ENCODE data around the gene CAMK2N1.

The CAMK2N1 gene

GRCh38 chr1:20477348-20478056 lies 8.5 kb downstream of the CAMK2N1 start:
- no peak for DNase-seq

GRCh38 chr1:20476265-20477038 lies 9.6 kb downstream of the CAMK2N1 start:
- no peak for DNase-seq

- no peak for DNase-seq
These were observed 11.0 kb downstream of the CAMK2N1 start for GRCh38 chr1:20474996-20475395.

GRCh38 chr1:20474333-20474975 lies 11.6 kb downstream of the CAMK2N1 start:
- no peak for DNase-seq

- DNase-seq: no peak
These were observed 12.1 kb downstream of the CAMK2N1 start for GRCh38 chr1:20473894-20474293.

GRCh38 chr1:20472860-20473711 lies 12.9 kb downstream of the CAMK2N1 start:
- DNase-seq: no peak

- DNase-seq: no peak
These were observed 13.9 kb downstream of the CAMK2N1 start for GRCh38 chr1:20472121-20472520.

- DNase-seq: no peak
These were observed 15.8 kb downstream of the CAMK2N1 start for GRCh38 chr1:20470194-20470593.

GRCh38 chr1:20469406-20470076 lies 16.5 kb downstream of the CAMK2N1 start:
- no peak for DNase-seq

- DNase-seq: no peak
These were observed 19.7 kb downstream of the CAMK2N1 start for GRCh38 chr1:20466273-20466672.

GRCh38 chr1:20465187-20465586 lies 20.8 kb downstream of the CAMK2N1 start:
- DNase-seq: no peak

- no peak for DNase-seq
These were observed 22.5 kb downstream of the CAMK2N1 start for GRCh38 chr1:20463502-20463901.

- no peak for DNase-seq
These were observed 23.6 kb downstream of the CAMK2N1 start for GRCh38 chr1:20462397-20462796.

- no peak for DNase-seq
These were observed 27.3 kb downstream of the CAMK2N1 start for GRCh38 chr1:20458717-20459116.

- no peak for DNase-seq
These were observed 32.0 kb downstream of the CAMK2N1 start for GRCh38 chr1:20454004-20454403.

- DNase-seq: no peak
These were observed 36.2 kb downstream of the CAMK2N1 start for GRCh38 chr1:20449735-20450311.

- DNase-seq: no peak
These were observed 37.3 kb downstream of the CAMK2N1 start for GRCh38 chr1:20448671-20449071.

- no peak for DNase-seq
These were observed 38.2 kb downstream of the CAMK2N1 start for GRCh38 chr1:20447794-20448193.

GRCh38 chr1:20446796-20447195 lies 39.2 kb downstream of the CAMK2N1 start:
- DNase-seq: no peak

GRCh38 chr1:20445956-20446355 lies 40.1 kb downstream of the CAMK2N1 start:
- no peak for DNase-seq

- DNase-seq: no peak
These were observed 42.1 kb downstream of the CAMK2N1 start for GRCh38 chr1:20443703-20444586.

Data from central memory CD4-positive, alpha-beta T cell (primary cell).